ENCODE measurements around the gene MPZL2.

MPZL2 gene

GRCh38 chr11:118227865-118228785 is 36.0 kb downstream of the MPZL2 start:
- Histone ChIP-seq H3K4me1 (ENCODE audit: insufficient read depth, low read length) (peaks cover 6% of the 10 kb centered on the region; the same call in 1 of the 2 replicates), H3K9me3 (ENCODE audit: control insufficient read depth, insufficient read depth, low read length) (no peaks in the 10 kb centered on the region), H3K36me3 (ENCODE audit: insufficient read depth, low read length) (no peaks in the 10 kb centered on the region; the same call in 1 of the 2 replicates), H3K9ac (ENCODE audit: low read depth, low read length) (no peak overlapping the region)

- H3K4me1 ChIP-seq (ENCODE audit: insufficient read depth, low read length): no peaks in the 10 kb centered on the region
- no peaks in the 10 kb centered on the region; the same call in 1 of the 2 replicates for H3K36me3 ChIP-seq (ENCODE audit: insufficient read depth, low read length)
- H3K9ac ChIP-seq (ENCODE audit: low read depth, low read length): no peak overlapping the region
- H3K9me3 ChIP-seq (ENCODE audit: control insufficient read depth, insufficient read depth, low read length): no peaks in the 10 kb centered on the region
These were observed 37.3 kb downstream of the MPZL2 start for GRCh38 chr11:118226781-118227180.

GRCh38 chr11:118226296-118226695 is 37.8 kb downstream of the MPZL2 start:
- Histone ChIP-seq H3K4me1 (ENCODE audit: insufficient read depth, low read length) (no peaks in the 10 kb centered on the region), H3K36me3 (ENCODE audit: insufficient read depth, low read length) (no peaks in the 10 kb centered on the region; the same call in 1 of the 2 replicates), H3K9ac (ENCODE audit: low read depth, low read length) (no peak overlapping the region), H3K9me3 (ENCODE audit: control insufficient read depth, insufficient read depth, low read length) (no peaks in the 10 kb centered on the region)

DNA sequence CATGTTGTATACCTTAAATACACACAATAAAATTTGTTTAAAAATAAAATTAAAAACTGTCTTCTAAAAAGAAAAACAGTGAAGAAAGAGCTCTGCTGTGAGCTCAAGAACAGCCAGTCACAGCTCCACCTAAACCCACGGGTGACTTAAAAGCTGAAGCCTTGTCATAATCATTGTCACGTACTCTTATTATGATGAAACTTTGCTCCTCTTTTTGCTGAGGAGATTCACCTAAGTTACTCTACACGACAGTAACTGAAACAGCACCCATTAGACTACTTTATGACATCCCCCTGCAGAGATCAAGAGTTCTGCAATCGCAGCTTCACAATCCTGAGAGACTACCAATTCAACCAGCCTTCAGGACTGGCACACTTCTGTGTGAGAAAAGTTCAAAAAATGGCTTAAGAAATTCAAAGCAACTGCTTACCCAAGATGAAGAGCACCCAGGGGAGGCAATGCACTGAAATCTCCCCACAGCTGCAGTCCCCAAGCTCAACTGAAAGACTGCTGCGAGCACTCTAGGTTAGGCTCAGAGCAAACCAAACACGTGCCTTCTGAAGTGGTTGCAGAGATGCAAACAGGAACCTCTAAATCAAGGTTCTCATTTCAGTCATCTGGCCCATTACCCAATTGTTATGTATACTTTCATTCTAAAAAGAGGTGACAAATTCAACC is 39.4 kb downstream of the MPZL2 start, which contains the start of gene JAML:
Gene JAML, minus strand, starts transcription at position 501 of the 678 bp plus-strand sequence. CDS start 10,145 bp downstream, outside the sequence.
- Histone ChIP-seq H3K4me1 (ENCODE audit: insufficient read depth, low read length) (no peaks in the 10 kb centered on the region), H3K9me3 (ENCODE audit: control insufficient read depth, insufficient read depth, low read length) (no peaks in the 10 kb centered on the region), H3K9ac (ENCODE audit: low read depth, low read length) (no peak within 1 kb of the TSS), H3K36me3 (ENCODE audit: insufficient read depth, low read length) (no peaks in the 10 kb centered on the region; the same call in 1 of the 2 replicates)

DNA sequence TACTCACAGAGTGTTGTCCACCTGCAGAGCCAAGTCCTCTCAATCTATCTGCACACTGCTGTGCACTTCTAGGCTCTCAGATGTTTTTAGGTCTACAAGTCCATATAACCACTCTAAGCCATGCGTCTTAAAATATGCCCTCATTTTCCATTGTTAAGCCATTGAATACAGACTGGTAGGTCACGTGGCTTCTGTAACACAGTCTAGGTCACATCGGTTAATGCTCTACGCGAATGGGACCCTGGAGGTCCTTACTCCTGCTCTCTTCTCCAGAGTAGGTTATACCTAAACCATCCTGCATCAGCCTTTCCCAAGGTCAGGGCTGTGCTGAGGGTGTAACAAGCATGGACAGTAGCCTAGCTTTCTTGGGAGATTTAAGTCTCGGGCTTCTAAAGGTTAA is 40.1 kb downstream of the MPZL2 start:
- Histone ChIP-seq H3K9ac (ENCODE audit: low read depth, low read length) (no peak overlapping the region), H3K36me3 (ENCODE audit: insufficient read depth, low read length) (no peaks in the 10 kb centered on the region; the same call in 1 of the 2 replicates), H3K9me3 (ENCODE audit: control insufficient read depth, insufficient read depth, low read length) (no peaks in the 10 kb centered on the region), H3K4me1 (ENCODE audit: insufficient read depth, low read length) (no peaks in the 10 kb centered on the region)

GRCh38 chr11:118223570-118223969 is 40.5 kb downstream of the MPZL2 start:
- H3K4me1 ChIP-seq (ENCODE audit: insufficient read depth, low read length): no peaks in the 10 kb centered on the region
- H3K9ac ChIP-seq (ENCODE audit: low read depth, low read length): no peak overlapping the region
- H3K36me3 ChIP-seq (ENCODE audit: insufficient read depth, low read length): no peaks in the 10 kb centered on the region; the same call in 1 of the 2 replicates
- no peaks in the 10 kb centered on the region for H3K9me3 ChIP-seq (ENCODE audit: control insufficient read depth, insufficient read depth, low read length)

GRCh38 chr11:118222437-118222836 is 41.7 kb downstream of the MPZL2 start:
- no peaks in the 10 kb centered on the region for H3K9me3 ChIP-seq (ENCODE audit: control insufficient read depth, insufficient read depth, low read length)
- no peaks in the 10 kb centered on the region; the same call in 1 of the 2 replicates for H3K36me3 ChIP-seq (ENCODE audit: insufficient read depth, low read length)
- H3K4me1 ChIP-seq (ENCODE audit: insufficient read depth, low read length): no peaks in the 10 kb centered on the region
- no peak overlapping the region for H3K9ac ChIP-seq (ENCODE audit: low read depth, low read length)

DNA sequence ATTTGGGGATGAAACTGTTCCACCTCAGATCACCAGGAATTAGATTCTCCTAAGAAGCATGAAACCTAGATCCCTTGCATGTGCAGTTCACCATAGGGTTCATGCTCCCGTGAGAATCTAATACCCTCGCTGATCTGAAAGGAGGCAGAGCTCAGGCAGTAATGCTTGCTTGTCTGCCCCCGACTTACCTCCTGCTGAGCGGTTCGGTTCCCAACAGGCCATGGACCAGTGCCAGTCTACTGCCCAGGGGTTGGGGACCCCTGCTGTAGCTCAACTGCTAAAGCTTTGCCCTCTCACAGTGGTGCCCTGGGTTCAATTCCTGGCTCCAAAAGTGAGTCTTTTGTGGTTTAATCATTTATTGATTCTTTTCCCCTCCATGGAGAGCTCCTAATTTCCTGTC is 42.7 kb downstream of the MPZL2 start:
- Histone ChIP-seq H3K9me3 (ENCODE audit: control insufficient read depth, insufficient read depth, low read length) (no peaks in the 10 kb centered on the region), H3K9ac (ENCODE audit: low read depth, low read length) (no peak overlapping the region), H3K36me3 (ENCODE audit: insufficient read depth, low read length) (no peaks in the 10 kb centered on the region), H3K4me1 (ENCODE audit: insufficient read depth, low read length) (peaks cover 2% of the 10 kb centered on the region; the same call in 1 of the 2 replicates)

- Histone ChIP-seq H3K4me1 (ENCODE audit: insufficient read depth, low read length) (peaks cover 2% of the 10 kb centered on the region; the same call in 1 of the 2 replicates), H3K9ac (ENCODE audit: low read depth, low read length) (no peak overlapping the region), H3K36me3 (ENCODE audit: insufficient read depth, low read length) (no peaks in the 10 kb centered on the region), H3K9me3 (ENCODE audit: control insufficient read depth, insufficient read depth, low read length) (no peaks in the 10 kb centered on the region)
These were observed 44.4 kb downstream of the MPZL2 start for GRCh38 chr11:118219732-118220131.

DNA sequence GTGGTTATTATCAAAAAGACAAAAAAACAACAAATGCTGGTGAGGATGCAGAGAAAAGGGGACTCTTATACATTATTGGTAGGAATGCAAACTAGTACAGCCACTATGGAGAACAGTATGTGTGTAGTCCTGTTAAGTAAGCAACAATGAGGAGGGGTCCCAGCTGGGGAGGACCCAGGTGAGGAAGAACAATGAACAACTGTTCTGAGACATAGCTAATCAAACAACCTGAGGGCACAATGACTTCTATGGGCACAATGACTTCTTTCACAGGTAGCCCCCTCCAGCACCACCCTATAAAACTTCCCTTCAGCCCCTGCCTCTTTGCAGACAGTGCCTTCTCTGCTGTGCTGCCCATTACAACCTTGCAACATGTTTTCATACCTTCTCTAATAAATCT is 44.9 kb downstream of the MPZL2 start:
- Histone ChIP-seq H3K9me3 (ENCODE audit: control insufficient read depth, insufficient read depth, low read length) (no peaks in the 10 kb centered on the region), H3K36me3 (ENCODE audit: insufficient read depth, low read length) (no peaks in the 10 kb centered on the region), H3K4me1 (ENCODE audit: insufficient read depth, low read length) (peaks cover 2% of the 10 kb centered on the region; the same call in 1 of the 2 replicates), H3K9ac (ENCODE audit: low read depth, low read length) (no peak overlapping the region)

DNA sequence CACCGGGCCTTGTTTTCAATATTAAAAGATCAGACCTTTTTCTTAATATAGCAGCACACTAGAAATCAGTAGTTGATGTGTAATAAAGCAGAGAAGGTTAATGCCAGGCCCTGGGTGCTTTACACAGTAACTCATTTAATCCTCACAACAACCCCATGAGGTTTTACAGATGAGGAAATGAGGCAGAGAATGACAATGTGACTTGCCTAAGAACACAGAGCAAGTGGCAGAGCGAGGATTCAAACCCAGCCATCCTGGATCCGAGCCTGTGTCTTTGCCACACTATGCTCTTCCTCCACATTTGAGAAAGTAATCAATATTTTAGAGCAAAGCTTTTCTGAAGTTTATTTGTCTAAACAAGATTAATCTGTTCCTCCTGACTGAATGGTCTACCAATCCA is 46.5 kb downstream of the MPZL2 start:
- Histone ChIP-seq H3K9ac (ENCODE audit: low read depth, low read length) (no peak overlapping the region), H3K4me1 (ENCODE audit: insufficient read depth, low read length) (peaks cover 16% of the 10 kb centered on the region), H3K36me3 (ENCODE audit: insufficient read depth, low read length) (no peaks in the 10 kb centered on the region), H3K9me3 (ENCODE audit: control insufficient read depth, insufficient read depth, low read length) (no peaks in the 10 kb centered on the region)

GRCh38 chr11:118216621-118217481 is 47.2 kb downstream of the MPZL2 start:
- Histone ChIP-seq H3K36me3 (ENCODE audit: insufficient read depth, low read length) (no peaks in the 10 kb centered on the region), H3K9me3 (ENCODE audit: control insufficient read depth, insufficient read depth, low read length) (no peaks in the 10 kb centered on the region), H3K9ac (ENCODE audit: low read depth, low read length) (no peak overlapping the region), H3K4me1 (ENCODE audit: insufficient read depth, low read length) (peaks cover 22% of the 10 kb centered on the region)

DNA sequence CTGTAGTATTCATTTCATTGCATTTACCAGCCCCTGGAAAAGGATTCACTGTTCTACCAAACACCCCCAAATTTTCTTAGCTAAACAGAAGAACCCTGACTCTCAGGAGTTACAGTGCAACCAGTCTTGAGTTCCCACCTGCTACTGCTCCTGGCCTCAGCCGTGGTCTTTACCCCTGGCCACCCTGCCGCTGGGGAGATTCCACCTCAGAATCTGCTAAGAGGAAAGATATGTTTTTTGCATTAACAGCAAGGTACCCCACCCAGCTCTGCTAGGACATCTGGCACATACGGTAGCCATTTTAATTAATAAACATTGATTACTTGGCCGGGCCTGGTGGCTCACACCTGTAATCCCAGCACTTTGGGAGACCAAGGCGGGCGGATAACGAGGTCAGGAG is 48.3 kb downstream of the MPZL2 start:
- Histone ChIP-seq H3K9me3 (ENCODE audit: control insufficient read depth, insufficient read depth, low read length) (no peaks in the 10 kb centered on the region), H3K36me3 (ENCODE audit: insufficient read depth, low read length) (no peaks in the 10 kb centered on the region), H3K9ac (ENCODE audit: low read depth, low read length) (no peak overlapping the region), H3K4me1 (ENCODE audit: insufficient read depth, low read length) (peaks cover 29% of the 10 kb centered on the region)

DNA sequence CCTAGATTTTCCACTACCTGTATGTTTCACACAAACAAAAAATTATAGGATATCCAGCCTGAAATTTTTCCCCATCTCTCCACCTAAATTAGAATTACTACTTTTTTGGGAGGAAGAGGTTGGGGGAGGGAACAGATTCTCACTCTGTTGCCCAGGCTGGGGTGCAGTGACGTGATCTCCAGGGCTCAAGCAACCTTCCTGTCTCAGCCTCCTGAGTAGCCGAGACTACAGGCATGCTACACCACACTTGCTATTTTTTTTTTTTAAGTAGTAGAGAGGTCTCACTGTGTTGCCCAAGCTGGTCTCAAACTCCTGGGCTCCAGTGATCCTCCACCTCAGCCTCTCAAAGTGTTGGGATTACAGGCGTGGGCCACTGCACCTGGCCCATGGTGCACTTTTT is 48.8 kb downstream of the MPZL2 start:
- Histone ChIP-seq H3K9me3 (ENCODE audit: control insufficient read depth, insufficient read depth, low read length) (no peaks in the 10 kb centered on the region), H3K36me3 (ENCODE audit: insufficient read depth, low read length) (no peaks in the 10 kb centered on the region), H3K4me1 (ENCODE audit: insufficient read depth, low read length) (peaks cover 34% of the 10 kb centered on the region), H3K9ac (ENCODE audit: low read depth, low read length) (no peak overlapping the region)

Data from ES-I3 (cell line).